OCI-LY1 (cell line): ENCODE results near the gene MAT2A.

ENCODE experiments used
- H2AFZ ChIP-seq: fragments of 200-600 bp; sonication (generic), shearing (Covaris generic); 2 replicates; pipeline ENCODE4 v1.6.0; 2014; ENCODE audit warnings: antibody characterized with exemption, mild to moderate bottlenecking, low read length
- H3F3A ChIP-seq: fragments of 200-600 bp; sonication (generic), shearing (Covaris generic); 2 replicates; pipeline ENCODE4 v1.6.0; 2014; ENCODE audit warnings: mild to moderate bottlenecking, antibody characterized with exemption, low read length, moderate library complexity; ENCODE audit not compliant: insufficient read depth
- H3K27ac ChIP-seq: fragments of 200-600 bp; sonication (generic); 2 replicates; pipeline ENCODE4 v1.5.1; 2014; ENCODE audit warnings: low read length, mixed run types, mild to moderate bottlenecking, low read depth; ENCODE audit not compliant: poor library complexity, severe bottlenecking
- H3K27me3 ChIP-seq: fragments of 200-600 bp; sonication (generic); 2 replicates; pipeline ENCODE4 v1.6.0; 2014; ENCODE audit warnings: antibody characterized with exemption, mild to moderate bottlenecking, low read length, moderate library complexity; ENCODE audit not compliant: insufficient read depth
- H3K36me3 ChIP-seq: fragments of 200-600 bp; sonication (generic); 2 replicates; pipeline ENCODE4 v1.6.1; 2014; ENCODE audit warnings: mild to moderate bottlenecking, antibody characterized with exemption, low read length, moderate library complexity, mixed read lengths; ENCODE audit not compliant: insufficient read depth
- H3K4me1 ChIP-seq: fragments of 200-600 bp; sonication (generic); 2 replicates; pipeline ENCODE4 v1.5.1; 2014; ENCODE audit warnings: mild to moderate bottlenecking, low read length, moderate library complexity; ENCODE audit not compliant: insufficient read depth, severe bottlenecking
- H3K4me2 ChIP-seq: fragments of 200-600 bp; sonication (generic), shearing (Covaris generic); 2 replicates; pipeline ENCODE4 v1.6.1; 2014; ENCODE audit warnings: low read length
- H3K4me3 ChIP-seq: fragments of 200-600 bp; sonication (generic); 2 replicates; pipeline ENCODE4 v1.5.1; 2014; ENCODE audit warnings: low read length, low read depth, mild to moderate bottlenecking, mixed read lengths; ENCODE audit not compliant: poor library complexity, severe bottlenecking
- H3K79me2 ChIP-seq: fragments of 200-600 bp; shearing (Covaris generic); 2 replicates; pipeline ENCODE4 v1.6.1; 2016; ENCODE audit warnings: mixed run types, low read length, mixed read lengths; ENCODE audit not compliant: insufficient read depth
- H3K9ac ChIP-seq: fragments of 200-600 bp; sonication (generic), shearing (Covaris generic); 2 replicates; pipeline ENCODE4 v1.6.1; 2014; ENCODE audit warnings: mild to moderate bottlenecking, low read length, mixed read lengths
- H3K9me2 ChIP-seq: fragments of 200-600 bp; sonication (generic), shearing (Covaris generic); 2 replicates; pipeline ENCODE4 v1.6.1; 2014; ENCODE audit warnings: low read depth, mild to moderate bottlenecking, low read length, mixed read lengths
- H3K9me3 ChIP-seq: fragments of 200-600 bp; shearing (Covaris generic); 2 replicates; pipeline ENCODE4 v1.6.1; 2014; ENCODE audit warnings: low read length, mixed read lengths
- H4K20me1 ChIP-seq: fragments of 200-600 bp; sonication (generic), shearing (Covaris generic); 2 replicates; pipeline ENCODE4 v1.6.0; 2016; ENCODE audit warnings: mild to moderate bottlenecking, low read length; ENCODE audit not compliant: insufficient read depth
- CTCF ChIP-seq: fragments of 200-600 bp; sonication (generic), shearing (Covaris generic); IDR thresholded peaks from 2 replicates; pipeline ENCODE4 v1.5.1; 2017; ENCODE audit warnings: mild to moderate bottlenecking, antibody characterized with exemption, low read length, moderate library complexity, mixed read lengths
- EZH2 ChIP-seq: fragments of 200-600 bp; sonication (generic), shearing (Covaris generic); IDR thresholded peaks from 2 replicates; pipeline ENCODE4 v1.8.0; 2017; ENCODE audit warnings: borderline replicate concordance, mixed run types, mild to moderate bottlenecking, antibody characterized with exemption, low read length, moderate library complexity, mixed read lengths

MAT2A gene

GRCh38 chr2:85534099-85534498, 4.9 kb upstream of the MAT2A start:
- Histone ChIP-seq H3K4me2 (no peak overlapping the region), H3K9me3 (0 out of 2 replicates have a peak, but pooled peaks cover 2% of the 10 kb centered on the region), H3K4me1 (peaks cover 12% of the 10 kb centered on the region), H3F3A (no peaks in the 10 kb centered on the region), H3K9ac (no peak overlapping the region), H3K36me3 (peaks cover under 1% of the 10 kb centered on the region), H3K9me2 (no peaks in the 10 kb centered on the region), H4K20me1 (no peaks in the 10 kb centered on the region), H3K79me2 (peaks cover under 1% of the 10 kb centered on the region), H3K27ac (no peak overlapping the region), H3K27me3 (no peaks in the 10 kb centered on the region), H2AFZ (no peak overlapping the region), H3K4me3 (no peak overlapping the region)
- no peak for TF ChIP-seq EZH2
- TF ChIP-seq CTCF, result no peak

GRCh38 chr2:85534881-85535280, 4.1 kb upstream of the MAT2A start:
- no peaks in the 10 kb centered on the region for H3K9me2 ChIP-seq
- H4K20me1 ChIP-seq, result no peaks in the 10 kb centered on the region
- no peak for TF ChIP-seq CTCF
- no peak for TF ChIP-seq EZH2
- no peak overlapping the region for H3K4me2 ChIP-seq
- H3K4me3 ChIP-seq, result no peak overlapping the region
- no peak overlapping the region for H2AFZ ChIP-seq
- H3F3A ChIP-seq, result no peaks in the 10 kb centered on the region
- H3K4me1 ChIP-seq, result peaks cover 12% of the 10 kb centered on the region
- no peak overlapping the region for H3K9ac ChIP-seq
- peaks cover 9% of the 10 kb centered on the region for H3K79me2 ChIP-seq
- H3K27me3 ChIP-seq, result no peaks in the 10 kb centered on the region
- no peak overlapping the region for H3K27ac ChIP-seq
- H3K36me3 ChIP-seq, result peaks cover 9% of the 10 kb centered on the region
- 0 out of 2 replicates have a peak, but pooled peaks cover 2% of the 10 kb centered on the region for H3K9me3 ChIP-seq

GRCh38 chr2:85536479-85536878, 2.5 kb upstream of the MAT2A start:
- Histone ChIP-seq H3K4me1 (peaks cover 24% of the 10 kb centered on the region), H3K9me2 (no peaks in the 10 kb centered on the region), H3F3A (no peaks in the 10 kb centered on the region), H3K4me3 (no peak overlapping the region), H3K27me3 (no peaks in the 10 kb centered on the region), H2AFZ (no peak overlapping the region), H3K27ac (no peak overlapping the region), H3K79me2 (peaks cover 25% of the 10 kb centered on the region), H4K20me1 (0 out of 2 replicates have a peak, but pooled peaks cover 3% of the 10 kb centered on the region), H3K9ac (no peak overlapping the region), H3K4me2 (no peak overlapping the region), H3K36me3 (peaks cover 25% of the 10 kb centered on the region), H3K9me3 (no peaks in the 10 kb centered on the region)
- TF ChIP-seq EZH2, result no peak
- no peak for TF ChIP-seq CTCF
